Islet precursor cell (in vitro differentiated cells): Measurements from ENCODE around the gene MGAT5B.

Source experiments
- DNase-seq: peaks from one replicate; pipeline ENCODE4 v3.0.0-alpha.2; 2018

Gene MGAT5B

DNA sequence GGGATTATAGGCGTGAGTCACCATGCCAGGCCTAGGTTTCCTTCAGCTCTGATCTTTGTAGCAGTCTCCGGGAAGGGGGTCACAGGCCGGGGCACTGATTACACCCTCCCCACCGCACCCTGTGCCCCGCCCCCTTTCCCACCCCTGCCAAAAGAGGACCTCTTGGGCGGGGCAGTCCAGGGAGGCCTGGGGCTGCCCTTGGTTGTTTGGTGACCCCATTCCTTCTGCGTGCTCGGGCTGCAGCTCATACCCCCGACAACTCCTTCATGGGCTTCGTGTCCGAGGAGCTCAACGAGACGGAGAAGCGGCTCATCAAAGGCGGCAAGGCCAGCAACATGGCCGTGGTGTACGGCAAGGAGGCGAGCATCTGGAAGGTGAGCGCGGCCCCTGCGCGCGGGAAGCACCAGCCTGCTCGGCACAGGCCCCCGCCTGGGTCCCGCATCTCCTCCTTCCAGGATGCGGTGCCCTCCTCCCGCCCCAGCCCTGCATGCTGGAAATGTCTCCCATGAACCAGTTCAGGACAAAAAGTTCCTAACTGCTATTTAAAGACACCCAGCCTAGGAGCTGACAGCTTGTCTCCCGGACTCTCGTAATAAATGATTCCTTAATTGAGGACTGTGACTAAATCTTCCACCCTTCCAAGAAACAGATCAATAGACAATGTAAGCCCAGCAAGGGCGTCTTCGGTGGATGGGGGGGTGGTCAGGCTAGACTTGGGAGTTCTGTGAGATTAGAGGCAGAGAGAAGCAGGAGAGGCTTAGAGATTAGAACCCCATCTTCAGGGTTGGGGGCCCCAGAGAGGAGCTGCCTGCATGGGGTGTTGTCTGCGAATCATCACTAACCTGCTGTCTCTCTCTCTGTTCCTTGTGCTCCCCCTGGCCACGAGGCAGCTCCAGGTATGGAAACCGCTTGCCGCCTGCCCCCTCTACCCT lies 64.5 kb downstream of the MGAT5B start:
- no peak for DNase-seq

DNA sequence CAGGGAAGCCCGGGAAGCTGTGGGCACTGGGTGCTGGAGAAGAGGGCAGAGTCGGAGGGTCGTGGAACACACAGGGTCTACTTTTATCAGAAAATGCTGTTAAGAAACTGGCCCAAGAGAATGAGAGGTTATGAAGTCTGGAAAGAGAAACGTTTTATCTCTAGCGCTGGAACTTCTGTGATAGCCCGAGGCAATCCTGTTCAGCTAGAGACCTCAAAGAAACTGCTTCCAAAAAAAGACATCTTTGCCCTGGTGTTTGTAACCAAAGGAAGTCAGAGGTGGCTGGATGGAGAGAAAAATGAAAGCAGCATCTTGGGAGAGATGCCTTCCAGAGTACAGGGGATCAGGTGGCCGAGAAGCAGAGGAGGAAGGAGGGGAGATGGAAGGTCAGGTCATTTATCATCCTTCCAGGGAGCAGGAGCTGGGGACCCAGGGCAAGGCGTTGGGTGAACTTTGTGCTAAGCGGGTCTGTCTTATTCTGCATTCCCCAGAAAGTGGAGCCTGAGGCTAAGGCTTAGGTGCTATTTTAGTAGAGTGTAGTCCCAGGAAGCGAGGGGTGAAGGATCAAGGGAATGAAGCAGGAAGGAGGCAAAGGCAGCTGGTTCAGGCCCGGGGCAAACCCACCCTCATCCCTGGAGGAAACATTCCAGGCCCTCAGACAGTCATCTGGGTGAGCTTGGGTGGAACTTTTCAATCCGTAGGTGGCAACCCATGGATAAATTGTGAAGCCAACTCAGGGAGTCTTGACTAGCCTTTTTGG lies 66.5 kb downstream of the MGAT5B start:
- peak; percentile 70 for DNase-seq

- DNase-seq, result no peak
Measured at GRCh38 chr17:76935331-76935730, 67.1 kb downstream of the MGAT5B start.

DNA sequence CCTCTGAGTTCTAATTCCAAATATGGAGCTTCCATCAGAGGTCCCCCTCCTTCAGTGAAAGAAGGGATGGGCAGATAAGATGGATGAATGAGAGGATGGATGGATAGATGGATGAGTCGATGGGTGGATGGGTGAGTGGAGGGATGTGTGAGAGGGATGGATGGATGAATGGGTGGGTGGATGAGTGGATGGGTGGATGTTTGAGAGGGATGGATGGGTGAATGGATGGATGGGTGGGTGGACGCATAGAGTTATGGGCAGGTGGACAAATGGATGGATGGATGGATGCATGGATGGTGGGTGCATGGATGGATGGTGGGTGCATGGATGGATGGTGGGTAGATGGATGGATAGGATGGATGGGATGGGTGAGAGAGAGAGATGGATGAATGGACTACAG lies 69.0 kb downstream of the MGAT5B start:
- DNase-seq, result no peak

GRCh38 chr17:76938009-76938408 lies 69.8 kb downstream of the MGAT5B start:
- no peak for DNase-seq

DNA sequence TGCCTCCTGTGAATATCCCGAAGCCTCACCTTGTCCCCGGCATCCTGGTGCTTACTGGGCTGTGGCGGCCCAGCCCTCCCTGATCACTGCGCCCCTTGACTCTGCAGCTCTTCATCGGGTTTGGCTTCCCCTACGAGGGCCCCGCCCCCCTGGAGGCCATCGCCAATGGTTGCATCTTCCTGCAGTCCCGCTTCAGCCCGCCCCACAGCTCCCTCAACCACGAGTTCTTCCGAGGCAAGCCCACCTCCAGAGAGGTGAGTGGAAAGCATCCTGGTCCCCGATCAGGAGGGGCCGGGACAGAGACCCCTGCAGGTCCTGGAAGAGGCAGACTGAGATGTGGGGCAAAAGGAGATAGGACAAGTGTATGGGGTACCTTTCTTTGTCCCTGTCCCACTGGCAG lies 72.1 kb downstream of the MGAT5B start:
- DNase-seq, result no peak

- no peak for DNase-seq
Measured at GRCh38 chr17:76940738-76941350, 72.6 kb downstream of the MGAT5B start.

- no peak for DNase-seq
Measured at GRCh38 chr17:76943202-76943601, 75.0 kb downstream of the MGAT5B start.

DNA sequence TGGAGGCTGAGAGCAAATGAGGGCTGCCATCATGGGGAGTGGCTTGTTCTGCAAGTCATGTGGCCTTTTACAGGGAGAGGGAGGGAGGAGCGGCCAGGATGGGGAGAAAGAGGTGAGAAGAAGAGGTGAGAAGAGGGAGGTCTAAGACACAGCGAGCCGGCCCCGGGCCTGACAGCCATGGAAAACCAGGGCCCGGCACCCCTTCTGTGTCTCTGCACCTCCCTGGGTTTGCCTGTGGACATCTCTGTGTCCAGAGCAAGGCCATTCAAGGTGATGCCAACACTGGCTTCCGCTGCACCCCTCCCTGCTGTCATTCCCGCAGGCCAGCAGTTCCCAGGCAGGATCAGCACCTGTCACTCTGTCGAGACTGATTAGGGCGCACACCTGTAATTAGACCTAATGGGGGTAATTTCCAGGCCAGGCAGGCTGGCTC lies 75.6 kb downstream of the MGAT5B start:
- no peak for DNase-seq

DNA sequence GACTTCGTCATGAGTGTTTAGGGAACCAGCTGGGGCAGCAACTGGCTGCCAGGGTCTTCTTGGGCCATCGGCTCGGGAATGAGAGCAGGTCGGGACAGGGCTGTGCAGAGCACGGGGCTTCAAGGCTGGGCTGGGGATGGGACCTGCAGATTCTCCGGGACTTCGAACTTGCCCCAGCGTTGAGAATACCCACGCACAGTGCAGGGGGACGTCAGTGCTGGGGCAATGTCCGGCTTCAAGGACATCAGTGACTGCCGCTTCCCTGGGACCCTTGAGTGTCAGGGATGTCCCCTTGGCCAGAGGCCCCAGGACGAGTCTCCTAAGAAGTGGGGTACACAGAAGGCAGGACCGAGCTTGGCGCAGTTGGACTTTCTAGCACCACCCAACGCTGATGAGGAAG lies 76.3 kb downstream of the MGAT5B start:
- no peak for DNase-seq

GRCh38 chr17:76946111-76946771 lies 78.0 kb downstream of the MGAT5B start:
- DNase-seq, result peak; percentile 83

- no peak for DNase-seq
Measured at GRCh38 chr17:76946772-76947135, 78.5 kb downstream of the MGAT5B start.

- no peak for DNase-seq
Measured at GRCh38 chr17:76947309-76947708, 79.1 kb downstream of the MGAT5B start.

GRCh38 chr17:76947771-76948170 lies 79.6 kb downstream of the MGAT5B start:
- no peak for DNase-seq

GRCh38 chr17:76948301-76948700 lies 80.1 kb downstream of the MGAT5B start:
- no peak for DNase-seq

GRCh38 chr17:76948726-76949342 lies 80.6 kb downstream of the MGAT5B start:
- DNase-seq, result no peak

DNA sequence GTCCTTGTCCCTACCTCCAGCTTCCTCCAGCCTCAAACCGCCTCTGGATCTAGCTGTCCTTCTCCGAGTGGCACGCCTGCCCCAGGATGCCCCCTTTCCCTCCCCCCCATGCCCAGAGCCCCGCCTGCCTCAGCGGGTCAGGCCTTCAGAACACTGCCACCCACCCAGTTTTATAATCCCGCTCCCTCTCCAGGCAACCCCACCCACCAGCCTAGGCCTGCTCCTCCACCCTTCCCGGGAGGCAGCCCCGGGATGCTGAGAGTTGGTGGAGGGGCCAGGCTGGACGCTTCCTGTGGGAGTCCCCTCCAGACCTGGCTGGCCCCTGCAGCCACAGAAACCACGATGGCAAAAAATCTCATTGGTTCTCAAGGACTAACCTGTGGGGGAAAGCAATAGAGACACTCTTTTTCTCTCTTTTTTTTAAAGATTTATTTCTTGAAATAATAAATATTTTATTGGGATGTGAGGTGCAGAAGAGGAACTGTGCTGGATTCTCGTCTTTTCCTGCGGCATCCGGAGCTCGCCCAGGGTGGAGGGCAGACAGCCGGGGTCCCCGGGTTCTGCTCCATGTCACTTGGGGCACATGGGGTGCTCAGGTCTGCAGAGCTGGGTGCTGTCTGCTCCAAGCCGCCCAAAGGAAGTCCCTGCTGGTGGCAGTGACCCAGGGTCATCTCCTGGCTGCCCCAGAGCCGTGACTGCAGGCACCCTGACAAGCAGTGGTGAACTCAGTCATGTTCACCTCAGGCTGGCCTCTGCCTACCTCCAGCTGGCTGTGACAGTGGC lies 81.9 kb downstream of the MGAT5B start:
- DNase-seq, result no peak

DNA sequence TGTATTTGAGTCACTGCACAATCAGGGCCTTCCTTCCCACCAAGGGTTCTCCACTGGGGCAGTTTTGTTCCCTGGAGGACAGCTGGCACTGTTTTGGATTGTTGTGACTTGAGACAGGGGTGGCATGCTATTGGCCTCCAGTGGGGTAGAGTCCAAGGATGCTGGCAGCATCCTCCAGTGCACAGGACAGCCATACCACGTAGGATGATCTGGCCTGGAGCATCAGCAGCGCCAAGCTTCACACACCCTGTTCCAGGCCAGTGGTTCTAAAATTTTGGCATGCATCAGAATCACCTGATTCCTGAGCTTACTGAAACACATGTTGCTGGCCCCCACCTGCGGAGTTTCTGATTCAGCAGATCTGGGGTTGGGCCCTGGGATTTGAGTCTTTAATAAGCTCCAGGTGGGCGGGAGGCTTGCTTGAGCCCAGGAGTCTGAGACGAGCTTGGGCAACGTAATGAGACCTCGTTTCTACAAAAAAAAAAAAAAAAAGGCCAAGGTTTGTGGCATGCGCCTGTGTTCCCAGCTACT lies 83.2 kb downstream of the MGAT5B start:
- no peak for DNase-seq

DNA sequence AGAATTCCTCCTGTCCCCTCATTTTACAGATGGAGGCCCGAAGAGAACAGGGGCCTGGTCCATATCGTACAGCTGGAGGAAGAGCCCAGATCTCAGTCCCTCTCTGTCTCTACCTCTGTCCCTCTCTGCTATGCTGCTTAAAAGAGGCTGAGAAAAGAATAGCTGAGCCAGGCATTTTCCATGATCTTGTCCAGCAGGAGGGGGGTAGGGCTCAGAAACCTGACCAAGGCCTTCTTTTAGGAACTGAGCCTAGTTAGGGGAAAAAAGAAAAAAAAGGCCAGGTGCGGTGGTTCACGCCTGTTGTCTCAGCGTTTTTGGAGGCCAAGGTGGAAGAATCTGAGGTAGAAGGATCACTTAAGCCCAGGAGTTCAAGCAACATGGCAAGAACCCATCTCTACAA lies 84.2 kb downstream of the MGAT5B start:
- DNase-seq, result no peak

GRCh38 chr17:76953066-76953465 lies 84.9 kb downstream of the MGAT5B start:
- DNase-seq, result no peak

- no peak for DNase-seq
Measured at GRCh38 chr17:76953946-76954345, 85.7 kb downstream of the MGAT5B start.

DNA sequence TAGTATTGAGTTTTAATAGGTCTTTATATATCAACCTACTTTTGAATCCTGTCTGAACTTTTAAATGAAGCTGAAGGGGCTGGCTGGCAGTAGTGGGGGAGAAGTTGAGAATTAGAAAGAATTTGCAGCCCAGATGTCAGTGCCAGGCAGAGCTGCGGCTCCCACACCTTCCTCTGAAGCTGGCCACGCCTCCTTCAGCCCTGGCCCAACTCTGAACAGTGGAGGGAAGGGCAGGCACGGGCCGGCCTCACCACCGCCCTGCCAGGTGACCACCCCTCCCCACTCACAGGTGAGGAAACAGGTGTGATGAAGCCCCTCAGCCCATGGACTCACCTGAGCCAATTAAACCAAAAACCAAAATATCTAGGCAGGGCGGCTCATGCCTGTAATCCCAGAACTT lies 87.0 kb downstream of the MGAT5B start:
- no peak for DNase-seq
